ENCODE data around the gene HSD17B7. TPM values are rescaled to one million over a fixed set of nuclear protein-coding genes. Genes with fewer than 3 reads are reported as not detected.

The HSD17B7 gene
- total RNA-seq, 6 donors from 2014 or later, result 23.0 to 53.6 (median 33.7) TPM

DNA sequence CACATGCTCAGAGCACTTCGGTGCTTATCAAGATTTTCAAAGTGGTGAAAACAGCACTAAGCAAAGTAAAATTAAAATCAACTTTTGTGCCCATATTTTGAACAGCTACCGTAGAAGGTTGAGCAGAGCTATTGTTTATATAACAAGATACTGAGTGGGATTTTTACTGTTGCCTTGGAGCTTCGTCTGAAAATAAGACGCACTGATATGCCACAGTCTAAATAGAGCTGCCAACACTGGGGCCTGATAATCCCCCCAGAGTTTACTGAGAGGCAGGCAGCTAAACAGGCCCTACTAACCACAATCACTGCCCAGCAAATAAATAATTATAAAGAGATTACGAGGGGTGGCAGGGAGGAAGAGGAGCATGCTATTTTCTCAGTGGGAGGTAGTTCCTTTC, 71.1 kb downstream of the HSD17B7 start:
- Histone ChIP-seq H3K4me1 (no peaks in the 10 kb centered on the region), H3K27ac (peak overlapping the region in 2 of 4 donors; percentile 1 to 29), H3K4me3 (no peak overlapping the region), H3K36me3 (no peaks in the 10 kb centered on the region), H3K9me3 (no peaks in the 10 kb centered on the region), H3K27me3 (no peaks in the 10 kb centered on the region)
- WGBS, 2 donors, result 45 to 61% methylated on average over 5 of the region's 5 CpGs
- no peak for ATAC-seq (ENCODE audit: low FRiP score in 2 of 2)
- no peak for TF ChIP-seq EP300 (IDR thresholded peaks at IDR 0.05)
- TF ChIP-seq, protein P1, sequence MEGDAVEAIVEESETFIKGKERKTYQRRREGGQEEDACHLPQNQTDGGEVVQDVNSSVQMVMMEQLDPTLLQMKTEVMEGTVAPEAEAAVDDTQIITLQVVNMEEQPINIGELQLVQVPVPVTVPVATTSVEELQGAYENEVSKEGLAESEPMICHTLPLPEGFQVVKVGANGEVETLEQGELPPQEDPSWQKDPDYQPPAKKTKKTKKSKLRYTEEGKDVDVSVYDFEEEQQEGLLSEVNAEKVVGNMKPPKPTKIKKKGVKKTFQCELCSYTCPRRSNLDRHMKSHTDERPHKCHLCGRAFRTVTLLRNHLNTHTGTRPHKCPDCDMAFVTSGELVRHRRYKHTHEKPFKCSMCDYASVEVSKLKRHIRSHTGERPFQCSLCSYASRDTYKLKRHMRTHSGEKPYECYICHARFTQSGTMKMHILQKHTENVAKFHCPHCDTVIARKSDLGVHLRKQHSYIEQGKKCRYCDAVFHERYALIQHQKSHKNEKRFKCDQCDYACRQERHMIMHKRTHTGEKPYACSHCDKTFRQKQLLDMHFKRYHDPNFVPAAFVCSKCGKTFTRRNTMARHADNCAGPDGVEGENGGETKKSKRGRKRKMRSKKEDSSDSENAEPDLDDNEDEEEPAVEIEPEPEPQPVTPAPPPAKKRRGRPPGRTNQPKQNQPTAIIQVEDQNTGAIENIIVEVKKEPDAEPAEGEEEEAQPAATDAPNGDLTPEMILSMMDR (IDR thresholded peaks at IDR 0.05), result no peak
- DNase-seq, result no peak

Small RNA genes within 50 kb of the gene (small RNA-seq; reads per million reads assigned to genes)
- 0 reads per million in 4 donors for gene RN7SL861P

Other genes starting within 250 kb of the HSD17B7 start
- gene UAP1, start 229.0 kb upstream of the HSD17B7 start, total RNA-seq, result 10 to 100 TPM; 12.6 to 69.0 (median 35.2) TPM
- gene DDR2, start 158.2 kb upstream of the HSD17B7 start, total RNA-seq, result 10 to 100 TPM; 10.5 to 53.3 (median 23.0) TPM
- 10 to 100 TPM in 1 of 6 donors, 1 to 10 TPM in 2, under 1 TPM in 2, not detected in 1; 0.76 to 48.0 (median 1.5) TPM for gene CCDC190, start 70.5 kb downstream of the HSD17B7 start, total RNA-seq

Measured in upper lobe of left lung (tissue), 6 donors.